Progenitor cell of endocrine pancreas (in vitro differentiated cells): ENCODE data around the gene KCNH1. TPM values are rescaled to one million over a fixed set of nuclear protein-coding genes. Genes with fewer than 3 reads are reported as not detected.

ENCODE experiments used
- DNase-seq: peaks from one replicate; pipeline ENCODE4 v3.0.0; 2021; ENCODE audit warnings: low spot score; ENCODE audit not compliant: unreplicated experiment
- H3K27ac Mint-ChIP-seq: 2 replicates; pipeline ENCODE4 v1.8.0; 2021; ENCODE audit warnings: mild to moderate bottlenecking, moderate library complexity, mixed read lengths
- H3K27me3 Mint-ChIP-seq: 2 replicates; pipeline ENCODE4 v1.8.0; 2021; ENCODE audit warnings: mixed read lengths
- H3K36me3 Mint-ChIP-seq: 2 replicates; pipeline ENCODE4 v1.8.0; 2022; ENCODE audit warnings: mixed read lengths; ENCODE audit not compliant: insufficient read depth
- H3K4me1 Mint-ChIP-seq: 2 replicates; pipeline ENCODE4 v1.8.0; 2021; ENCODE audit warnings: low read depth, mixed read lengths
- H3K4me3 Mint-ChIP-seq: 2 replicates; pipeline ENCODE4 v1.8.0; 2021; ENCODE audit warnings: low read depth, mild to moderate bottlenecking, moderate library complexity, mixed read lengths
- H3K9me3 Mint-ChIP-seq: 2 replicates; pipeline ENCODE4 v1.8.0; 2021; ENCODE audit warnings: low read depth, mixed read lengths
- total RNA-seq: library from RNA; stranded (reverse); gene quantifications from 2 replicates; pipeline ENCODE4 v1.2.1, GENCODE V29; 2021
- TF ChIP-seq, protein P1 (sequence below): fragments of 200-600 bp; sonication (generic); IDR thresholded peaks from one replicate; pipeline ENCODE4 v1.5.0; 2021; ENCODE audit warnings: antibody characterized with exemption, mild to moderate bottlenecking; ENCODE audit not compliant: unreplicated experiment

The KCNH1 gene
- total RNA-seq, 1 donor from 2014 or later = 0.38 TPM

DNA sequence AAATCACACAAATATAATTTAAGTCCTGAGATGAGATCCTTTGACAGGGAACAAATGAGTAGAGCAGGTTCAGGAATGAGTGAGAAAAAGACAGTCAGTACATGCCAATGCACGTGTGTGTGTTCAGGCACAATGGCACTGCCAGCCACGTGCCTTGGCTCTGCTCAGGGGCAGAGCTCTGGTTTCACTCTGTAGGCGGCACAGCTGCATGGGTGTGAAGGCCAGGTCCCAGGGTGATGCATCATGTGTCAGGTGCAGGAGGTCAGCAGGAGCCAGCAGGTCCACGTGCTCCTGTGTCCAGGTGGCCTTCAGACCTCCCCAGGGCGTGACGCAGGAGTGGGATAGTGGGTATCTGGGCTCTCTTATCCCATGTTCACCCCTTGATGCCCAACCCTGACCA is 386.1 kb downstream of the KCNH1 start:
- no peak overlapping the region for H3K4me3 Mint-ChIP-seq
- TF ChIP-seq, protein P1, sequence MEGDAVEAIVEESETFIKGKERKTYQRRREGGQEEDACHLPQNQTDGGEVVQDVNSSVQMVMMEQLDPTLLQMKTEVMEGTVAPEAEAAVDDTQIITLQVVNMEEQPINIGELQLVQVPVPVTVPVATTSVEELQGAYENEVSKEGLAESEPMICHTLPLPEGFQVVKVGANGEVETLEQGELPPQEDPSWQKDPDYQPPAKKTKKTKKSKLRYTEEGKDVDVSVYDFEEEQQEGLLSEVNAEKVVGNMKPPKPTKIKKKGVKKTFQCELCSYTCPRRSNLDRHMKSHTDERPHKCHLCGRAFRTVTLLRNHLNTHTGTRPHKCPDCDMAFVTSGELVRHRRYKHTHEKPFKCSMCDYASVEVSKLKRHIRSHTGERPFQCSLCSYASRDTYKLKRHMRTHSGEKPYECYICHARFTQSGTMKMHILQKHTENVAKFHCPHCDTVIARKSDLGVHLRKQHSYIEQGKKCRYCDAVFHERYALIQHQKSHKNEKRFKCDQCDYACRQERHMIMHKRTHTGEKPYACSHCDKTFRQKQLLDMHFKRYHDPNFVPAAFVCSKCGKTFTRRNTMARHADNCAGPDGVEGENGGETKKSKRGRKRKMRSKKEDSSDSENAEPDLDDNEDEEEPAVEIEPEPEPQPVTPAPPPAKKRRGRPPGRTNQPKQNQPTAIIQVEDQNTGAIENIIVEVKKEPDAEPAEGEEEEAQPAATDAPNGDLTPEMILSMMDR = no peak
- no peaks in the 10 kb centered on the region for H3K4me1 Mint-ChIP-seq
- H3K9me3 Mint-ChIP-seq = no peaks in the 10 kb centered on the region
- H3K36me3 Mint-ChIP-seq = no peaks in the 10 kb centered on the region
- DNase-seq = no peak
- H3K27ac Mint-ChIP-seq = no peak overlapping the region
- H3K27me3 Mint-ChIP-seq = peaks cover 6% of the 10 kb centered on the region

- no peak for DNase-seq
- H3K9me3 Mint-ChIP-seq = no peaks in the 10 kb centered on the region
- peaks cover 6% of the 10 kb centered on the region for H3K27me3 Mint-ChIP-seq
- peak overlapping the region; percentile 39 for H3K27ac Mint-ChIP-seq
- no peaks in the 10 kb centered on the region for H3K36me3 Mint-ChIP-seq
- H3K4me3 Mint-ChIP-seq = no peak overlapping the region
- no peaks in the 10 kb centered on the region for H3K4me1 Mint-ChIP-seq
- TF ChIP-seq, protein P1 = no peak
Measured at GRCh38 chr1:210747112-210747511, 386.8 kb downstream of the KCNH1 start.

GRCh38 chr1:210746024-210746731 is 387.8 kb downstream of the KCNH1 start:
- Mint-ChIP-seq H3K4me1 (no peaks in the 10 kb centered on the region), H3K4me3 (no peak overlapping the region), H3K36me3 (no peaks in the 10 kb centered on the region), H3K27me3 (peaks cover 4% of the 10 kb centered on the region), H3K27ac (no peak overlapping the region), H3K9me3 (no peaks in the 10 kb centered on the region)
- TF ChIP-seq, protein P1 = no peak
- DNase-seq = no peak

DNA sequence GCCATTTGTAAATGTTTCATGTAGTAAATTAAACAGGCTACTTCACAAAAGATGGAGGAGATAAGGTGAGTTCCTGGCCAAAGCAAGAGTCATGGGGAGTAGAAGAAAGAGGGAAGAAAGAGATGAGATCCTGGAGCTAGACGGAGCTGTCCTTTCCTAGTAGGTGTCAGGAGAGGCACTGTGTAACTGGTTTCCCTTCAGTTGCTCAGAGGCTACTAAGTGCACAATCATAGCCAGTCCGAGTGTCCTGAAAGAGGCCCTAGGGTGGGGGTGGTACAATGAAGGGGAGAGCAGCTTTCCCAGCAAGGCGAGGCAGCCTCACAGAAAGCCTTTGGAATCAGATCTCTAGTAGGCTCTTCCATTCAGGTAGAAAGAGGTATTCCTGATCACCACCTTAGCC is 390.9 kb downstream of the KCNH1 start:
- Mint-ChIP-seq H3K27me3 (no peaks in the 10 kb centered on the region), H3K36me3 (no peaks in the 10 kb centered on the region), H3K27ac (no peak overlapping the region), H3K4me1 (no peaks in the 10 kb centered on the region), H3K9me3 (no peaks in the 10 kb centered on the region), H3K4me3 (no peak overlapping the region)
- DNase-seq = no peak
- TF ChIP-seq, protein P1 = no peak

DNA sequence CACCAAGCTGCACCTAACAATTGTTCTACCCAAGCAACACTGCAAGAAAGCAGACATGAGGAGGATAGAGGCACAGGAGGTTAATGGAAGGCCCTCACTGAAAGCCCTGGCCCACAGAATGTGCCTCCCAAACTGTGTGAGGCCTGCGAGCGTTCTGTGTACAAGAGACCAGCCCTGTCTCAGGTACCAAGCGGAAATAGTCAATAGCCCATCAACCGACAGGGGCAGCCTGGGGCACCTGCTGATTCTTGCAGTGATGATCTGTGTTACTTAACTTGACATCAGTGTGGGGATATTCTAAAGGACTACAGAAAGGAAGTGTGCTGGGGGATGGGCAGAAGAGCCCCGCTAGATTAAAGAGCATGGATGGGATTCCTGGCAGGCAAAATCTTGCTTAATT is 392.4 kb downstream of the KCNH1 start:
- H3K36me3 Mint-ChIP-seq = no peaks in the 10 kb centered on the region
- TF ChIP-seq, protein P1 = no peak
- no peaks in the 10 kb centered on the region for H3K4me1 Mint-ChIP-seq
- no peak for DNase-seq
- no peaks in the 10 kb centered on the region for H3K9me3 Mint-ChIP-seq
- no peak overlapping the region for H3K27ac Mint-ChIP-seq
- no peak overlapping the region for H3K4me3 Mint-ChIP-seq
- H3K27me3 Mint-ChIP-seq = peaks cover 9% of the 10 kb centered on the region
